HepG2 (cell line): ENCODE data around the gene LYZL1. TPM values are rescaled to one million over a fixed set of nuclear protein-coding genes. Genes with fewer than 3 reads are reported as not detected.
A peak's percentile ranks its signal among the peaks of the same experiment; 100 is the strongest.

Source experiments
- ATAC-seq: fragments of 200-7000 bp; cut with Tn5 transposase; 3 replicates; pipeline ENCODE4 v1.9.1; 2020; ENCODE audit warnings: mild to moderate bottlenecking, moderate library complexity
- BruUV-seq: library from RNA; stranded (reverse); fragments of 400-500 nt; replicated peaks from 2 replicates; lab custom pipeline; 2021; lab: Mats Ljungman, UMichigan
- CTCF ChIA-PET: fragments of 300-600 bp; formaldehyde crosslinking; extraction: SDS; loops from one replicate; lab custom pipeline; 2021; ENCODE audit warnings: low total read pairs, inconsistent platforms, low intra/inter-chr PET ratio; lab: Yijun Ruan, JAX
- POLR2A ChIA-PET: fragments of 350-600 bp; sonication (Branson Sonifier 250); formaldehyde crosslinking; loops from one replicate; lab custom pipeline; 2020; ENCODE audit warnings: antibody characterized with exemption, inconsistent platforms; lab: Yijun Ruan, JAX
- DNase-seq: peaks from one replicate; pipeline ENCODE4 v3.0.0-alpha.2; 2015; ENCODE audit warnings: low spot score
- FAIRE-seq: peaks from 3 replicates; lab custom pipeline; 2011; peaks lifted over from hg19 to GRCh38; lab: Jason Lieb, UNC
- H2AFZ ChIP-seq: one replicate; pipeline ENCODE4 v1.6.1; 2011; ENCODE audit warnings: low read length, inconsistent platforms
- H3K27ac ChIP-seq: fragments of 300-600 bp; 3 replicates; pipeline ENCODE4 v1.8.0; 2011; ENCODE audit warnings: mixed run types, mild to moderate bottlenecking, mixed read lengths, low read length, inconsistent platforms; ENCODE audit not compliant: insufficient read depth; ENCODE audit errors: extremely low read length
- H3K27me3 ChIP-seq, 2 experiments: fragments of 200-600 bp in 1 of 2; 2 replicates in 1 of 2; 3 replicates in 1 of 2; pipeline versions ENCODE4 v1.6.0 to v1.8.0; 2011; ENCODE audit warnings: low read length in 2 of 2, mild to moderate bottlenecking in 2 of 2, moderate library complexity in 2 of 2, inconsistent platforms in 1 of 2; ENCODE audit not compliant: insufficient read depth in 2 of 2, control insufficient read depth in 1 of 2
- H3K36me3 ChIP-seq, 2 experiments: fragments of 200-600 bp in 1 of 2; replicated peaks in 1 of 2; 2 replicates in 1 of 2; 3 replicates in 1 of 2; pipeline versions ENCODE4 v1.5.1 to v1.8.0; 2011; ENCODE audit warnings: low read length in 2 of 2, inconsistent platforms in 1 of 2; ENCODE audit not compliant: insufficient read depth in 2 of 2, control insufficient read depth in 1 of 2
- H3K4me1 ChIP-seq: 2 replicates; pipeline ENCODE4 v1.5.1; 2012; ENCODE audit warnings: low read length, inconsistent platforms; ENCODE audit not compliant: insufficient read depth
- H3K4me2 ChIP-seq: 2 replicates; pipeline ENCODE4 v1.6.0; 2011; ENCODE audit warnings: low read depth, low read length, inconsistent platforms
- H3K4me3 ChIP-seq, 3 experiments: fragments of 200-600 bp in 1 of 3; sonication (generic), shearing (Covaris generic) in 1 of 3; replicated peaks in 1 of 3; 2 replicates each; pipeline ENCODE4 v1.5.1; 2011 to 2016; ENCODE audit warnings: low read length in 3 of 3, inconsistent platforms in 2 of 3, low read depth in 2 of 3, mild to moderate bottlenecking in 2 of 3, control low read depth in 1 of 3, mixed read lengths in 1 of 3; ENCODE audit not compliant: insufficient read depth in 1 of 3
- H3K79me2 ChIP-seq: one replicate; pipeline ENCODE4 v1.6.1; 2011; ENCODE audit warnings: low read length, inconsistent platforms; ENCODE audit not compliant: insufficient read depth
- H3K9ac ChIP-seq: 2 replicates; pipeline ENCODE4 v1.6.0; 2011; ENCODE audit warnings: mild to moderate bottlenecking, low read depth, low read length, inconsistent platforms; ENCODE audit not compliant: insufficient read depth
- H3K9me3 ChIP-seq: 2 replicates; pipeline ENCODE4 v1.5.1; 2012; ENCODE audit warnings: mild to moderate bottlenecking, low read length
- H4K20me1 ChIP-seq: 2 replicates; pipeline ENCODE4 v1.6.0; 2011; ENCODE audit warnings: inconsistent platforms, mild to moderate bottlenecking, low read length, moderate library complexity; ENCODE audit not compliant: insufficient read depth
- ELF1 ChIP-seq: sonication (generic); formaldehyde crosslinking; IDR thresholded peaks from 2 replicates; pipeline ENCODE4 v1.4.0; 2020; ENCODE audit warnings: missing genetic modification reagents
- ELF3 ChIP-seq: IDR thresholded peaks from 2 replicates; pipeline ENCODE4 v1.6.1; 2016; ENCODE audit warnings: missing genetic modification reagents, missing compliant biosample characterization
- FOXA3 ChIP-seq: IDR thresholded peaks from 2 replicates; pipeline ENCODE4 v1.6.1; 2016; ENCODE audit warnings: missing genetic modification reagents, missing compliant biosample characterization
- HMGXB4 ChIP-seq, 2 experiments: sonication (generic) in 1 of 2; formaldehyde crosslinking in 1 of 2; IDR thresholded peaks; 2 replicates each; pipeline versions ENCODE4 v1.4.0 to v1.6.1; 2018 to 2020; ENCODE audit warnings: missing genetic modification reagents in 2 of 2, borderline replicate concordance in 1 of 2, low read depth in 1 of 2, mild to moderate bottlenecking in 1 of 2, missing biosample characterization in 1 of 2
- KLF15 ChIP-seq: sonication (generic); formaldehyde crosslinking; IDR thresholded peaks from 2 replicates; pipeline ENCODE4 v1.8.1; 2023; ENCODE audit warnings: borderline replicate concordance, mild to moderate bottlenecking, inconsistent platforms, missing genetic modification reagents, mixed read lengths
- POGZ ChIP-seq: sonication (generic); formaldehyde crosslinking; IDR thresholded peaks from 2 replicates; pipeline ENCODE4 v1.4.0; 2020; ENCODE audit warnings: mild to moderate bottlenecking, missing genetic modification reagents
- RAD21 ChIP-seq: fragments of 450-650 bp; formaldehyde crosslinking; IDR thresholded peaks from 2 replicates; pipeline ENCODE4 v1.5.0; 2020; ENCODE audit warnings: mild to moderate bottlenecking
- SAP130 ChIP-seq: IDR thresholded peaks from 2 replicates; pipeline ENCODE4 v1.6.1; 2016; ENCODE audit warnings: low read depth
- SMC3 ChIP-seq: IDR thresholded peaks from 2 replicates; pipeline ENCODE4 v1.6.1; 2011; ENCODE audit warnings: low read length, improper control_type of control experiment
- SOX6 ChIP-seq, 2 experiments: fragments of 450-650 bp in 1 of 2; sonication (generic) in 1 of 2; formaldehyde crosslinking in 1 of 2; IDR thresholded peaks; 2 replicates each; pipeline versions ENCODE4 v1.4.0 to v1.6.1; 2017 to 2020; ENCODE audit warnings: antibody characterized with exemption in 1 of 2, mild to moderate bottlenecking in 1 of 2, missing genetic modification reagents in 1 of 2
- SP2 ChIP-seq: sonication (generic); formaldehyde crosslinking; IDR thresholded peaks from 2 replicates; pipeline ENCODE4 v1.5.1; 2020; ENCODE audit warnings: mild to moderate bottlenecking, missing genetic modification reagents
- STAG1 ChIP-seq: sonication (generic); formaldehyde crosslinking; IDR thresholded peaks from 2 replicates; pipeline ENCODE4 v1.4.0; 2020; ENCODE audit warnings: missing genetic modification reagents
- ZNF83 ChIP-seq: sonication (generic); formaldehyde crosslinking; IDR thresholded peaks from 2 replicates; pipeline ENCODE4 v1.4.0; 2020; ENCODE audit warnings: missing genetic modification reagents, mild to moderate bottlenecking, borderline replicate concordance
- WGBS: methylation state at CpG from one replicate; pipeline ENCODE4 v1.1.6; 2017; ENCODE audit warnings: low lambda C conversion rate; 5-methylcytosine and 5-hydroxymethylcytosine counted together
- in situ Hi-C: cut with HindIII; loops from 2 replicates; pipeline ENCODE4 v1.10.0; 2017; ENCODE audit warnings: low pct_unique_long_range_greater_than_20kb; ENCODE audit not compliant: extremely low pct_ligation_motif_present
- intact Hi-C: fragments of 100-400 bp; cut with micrococcal nuclease; formaldehyde crosslinking; loops from one replicate; pipeline ENCODE4 v1.10.0; 2022; ENCODE audit not compliant: unreplicated experiment
- polyA plus RNA-seq, 8 experiments: library from polyadenylated mRNA; depleted of rRNA in 3 of 8; stranded (reverse) in 7 of 8; unstranded in 1 of 8; fragments of >200 nt; fragmentation: Illumina TruSeq in 4 of 8; extraction: Trizol in 4 of 8; gene quantifications; 2 replicates each; pipeline versions ENCODE4 v1.2.1 to v1.2.3, GENCODE V29; 2011 to 2016; ENCODE audit warnings: low read depth in 4 of 8, missing spikeins in 1 of 8, mixed read lengths in 1 of 8; ENCODE audit not compliant: insufficient read depth in 1 of 8
- total RNA-seq, 5 experiments: library from RNA; depleted of rRNA; stranded (reverse); fragments of >200 nt; fragmentation: Illumina TruSeq; extraction: Trizol; gene quantifications; 2 replicates each; pipeline ENCODE4 v1.2.3, GENCODE V29; 2016; ENCODE audit warnings: low read depth in 1 of 5

LYZL1 gene
- total and polyA plus RNA-seq, 2 of the 13 experiments (the other 11 are each of a cell fraction or from before 2014, with no cell fraction given) = not detected

GRCh38 chr10:29302499-29302898 lies 13.6 kb downstream of the LYZL1 start:
- ATAC-seq = no peak
- no peak for TF ChIP-seq SP2 (CRISPR knock-in tag)
- intact Hi-C loops = no loop called here

GRCh38 chr10:29304264-29304994 lies 15.6 kb downstream of the LYZL1 start:
- Histone ChIP-seq H3K9me3 (peaks cover 12% of the 10 kb centered on the region), H3K27me3 (no peaks in the 10 kb centered on the region), H3K36me3 (no peaks in the 10 kb centered on the region), H3K9ac (peak overlapping the region; percentile 48), H2AFZ (peak overlapping the region; percentile 92), H3K79me2 (no peaks in the 10 kb centered on the region), H3K27ac (no peak overlapping the region), H4K20me1 (no peaks in the 10 kb centered on the region), H3K4me2 (peak overlapping the region; percentile 77), H3K4me3 (peak overlapping the region in 2 of 3 experiments; percentile 27 to 46; a peak in 3 of 6 replicates), H3K4me1 (peaks cover 10% of the 10 kb centered on the region; the same call in 1 of the 2 replicates)
- CTCF ChIA-PET = interaction anchor here (1.5 to 1.8 kb wide), 4 partner anchors 64 to 676 kb away, joined by 5 to 14 read pairs (median 8); no protein-coding TSS in a partner anchor
- BruUV-seq = no TSS peak
- DNase-seq (peak; percentile 68), FAIRE-seq (peak; percentile 86), ATAC-seq (peak; percentile 82)
- WGBS = 19% methylated on average over 6 of the region's 6 CpGs
- intact Hi-C loops (loop anchor here (1.0 kb wide), 4 partner anchors 64 to 676 kb away; no protein-coding TSS in a partner anchor), in situ Hi-C loops (loop anchor here (10.0 kb wide), 1 partner anchor 670 kb away; no protein-coding TSS in a partner anchor)
- POLR2A ChIA-PET = interaction anchor here (0.9 to 1.0 kb wide), 3 partner anchors 15 to 54 kb away, joined by 3 to 15 read pairs (median 4); no protein-coding TSS in a partner anchor
- TF ChIP-seq SMC3 (peak; percentile 95), SAP130 (CRISPR knock-in tag) (0 out of 2 replicates have a peak, but pooled peaks have one; percentile 12), HMGXB4 (CRISPR knock-in tag; IDR thresholded peaks at IDR 0.05; ENCODE audit: borderline replicate concordance in 1 of 2, low read depth in 1 of 2) (peak in 1 of 2 experiments; percentile 33; a peak in 1 of 4 replicates), ZNF83 (CRISPR knock-in tag) (no peak), STAG1 (CRISPR knock-in tag) (peak; percentile 89), SOX6 (IDR thresholded peaks at IDR 0.05) (no peak), SOX6 (CRISPR knock-in tag; IDR thresholded peaks at IDR 0.05) (0 out of 2 replicates have a peak, but pooled peaks have one; percentile 25), POGZ (CRISPR knock-in tag) (0 out of 2 replicates have a peak, but pooled peaks have one; percentile 34), ELF1 (CRISPR knock-in tag) (0 out of 2 replicates have a peak, but pooled peaks have one; percentile 58), FOXA3 (peak; percentile 20; the same call in 1 of the 2 replicates), KLF15 (CRISPR knock-in tag) (no peak), RAD21 (peak; percentile 84), ELF3 (peak; percentile 64; the same call in 1 of the 2 replicates)

More at GRCh38 chr10:29302499-29302898, 13.6 kb downstream of the LYZL1 start:
- Histone ChIP-seq H3K27me3 (no peaks in the 10 kb centered on the region), H3K36me3 (no peaks in the 10 kb centered on the region), H4K20me1 (no peaks in the 10 kb centered on the region), H3K4me1 (peaks cover 10% of the 10 kb centered on the region; the same call in 1 of the 2 replicates), H3K9ac (no peak overlapping the region), H2AFZ (no peak overlapping the region), H3K4me3 (no peak overlapping the region), H3K4me2 (no peak overlapping the region), H3K79me2 (no peaks in the 10 kb centered on the region), H3K27ac (no peak overlapping the region), H3K9me3 (peaks cover 19% of the 10 kb centered on the region)
- FAIRE-seq (no peak), DNase-seq (no peak)
- ChIA-PET CTCF (no interaction called here), POLR2A (no interaction called here)
- WGBS = 89% methylated on average over 10 of the region's 10 CpGs
- in situ Hi-C loops = loop anchor here (10.0 kb wide), 1 partner anchor 668 kb away; no protein-coding TSS in a partner anchor
- no TSS peak for BruUV-seq
